GM18907 (cell line): ENCODE results near the gene NUDT4.
A peak's percentile ranks its signal among the peaks of the same experiment; 100 is the strongest.
"Not testable (repeated sequence)": the region's sequence is repeated elsewhere in the genome, so short reads cannot be mapped to it uniquely, and the experiment has no call there.

Experiments
- ATAC-seq: cut with Tn5 transposase; IDR thresholded peaks from one replicate; pipeline ENCODE4 v1.9.1; 2021; ENCODE audit warnings: mild to moderate bottlenecking, moderate library complexity; ENCODE audit not compliant: unreplicated experiment

The NUDT4 gene

DNA sequence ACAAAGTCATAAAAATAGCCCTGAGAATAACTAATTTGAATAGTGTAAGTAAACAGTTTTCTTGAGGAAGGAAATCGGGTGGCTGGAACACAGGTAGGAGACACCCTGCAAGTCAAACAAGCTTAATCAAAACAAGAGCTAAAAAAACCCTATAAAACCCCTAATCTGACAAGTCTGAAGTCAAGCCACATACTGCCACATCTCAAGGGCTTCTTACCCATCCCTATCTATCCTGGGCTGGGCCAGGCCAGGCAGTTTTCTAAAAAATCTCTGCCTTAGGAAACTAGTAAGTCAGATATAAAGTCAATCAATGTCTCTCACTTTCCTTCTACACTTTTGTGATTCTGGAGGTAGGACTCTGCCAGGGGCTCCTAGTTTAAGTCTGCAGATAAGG lies 48.7 kb downstream of the NUDT4 start:
- no peak for ATAC-seq

DNA sequence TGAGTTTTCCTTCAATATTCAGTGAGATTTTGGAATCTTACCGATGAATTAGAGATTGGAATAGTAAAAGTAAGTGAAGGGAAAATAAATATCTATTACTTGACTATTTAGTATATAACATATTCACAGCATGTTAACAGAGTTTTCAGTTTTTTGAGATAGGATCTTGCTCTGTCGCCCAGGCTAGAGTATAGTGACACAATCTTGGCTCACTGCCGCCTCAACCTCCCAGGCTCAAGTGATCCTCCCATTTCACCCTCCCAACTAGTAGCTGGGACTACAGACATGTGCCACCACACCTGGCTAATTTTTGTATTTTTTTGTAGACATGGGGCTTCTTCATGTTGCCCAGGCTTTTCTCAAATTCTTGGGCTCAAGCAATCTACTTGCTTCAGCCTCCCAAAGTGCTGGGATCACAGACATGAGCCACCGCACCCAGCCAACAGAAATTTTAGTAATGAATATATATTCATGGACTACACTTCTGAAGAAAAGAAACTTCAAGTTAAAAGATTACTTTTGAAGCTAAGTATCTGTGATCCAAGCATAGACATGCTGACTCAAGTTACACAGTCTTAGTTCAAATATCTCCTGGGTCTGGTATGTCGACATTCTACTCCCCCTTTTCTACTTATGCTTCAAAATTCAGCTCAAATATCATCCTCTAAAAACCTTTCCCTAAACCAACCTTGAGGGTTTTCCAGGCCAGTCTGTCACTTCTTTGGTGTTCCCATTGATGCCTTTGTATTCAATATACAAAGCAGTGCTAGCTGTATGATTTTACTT lies 50.2 kb downstream of the NUDT4 start:
- ATAC-seq: no peak

DNA sequence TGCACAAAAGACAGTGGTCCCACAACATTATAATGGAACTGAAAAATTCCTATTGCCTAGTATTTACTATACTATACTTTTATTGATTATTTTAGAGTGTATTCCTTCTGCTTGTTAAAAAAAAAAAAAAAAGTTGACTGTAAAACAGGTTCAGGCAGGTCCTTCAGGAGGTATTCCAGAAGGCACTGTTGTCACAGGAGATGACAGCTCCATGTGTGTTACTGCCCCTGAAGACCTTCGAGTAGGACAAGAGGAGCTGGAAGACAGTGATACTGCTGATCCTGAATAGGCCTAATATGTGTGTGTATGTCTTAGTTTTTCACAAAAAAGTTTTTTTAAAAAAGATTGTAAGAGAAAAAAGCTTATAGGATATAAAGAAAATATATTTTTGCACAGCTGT lies 51.7 kb downstream of the NUDT4 start:
- ATAC-seq: no peak

DNA sequence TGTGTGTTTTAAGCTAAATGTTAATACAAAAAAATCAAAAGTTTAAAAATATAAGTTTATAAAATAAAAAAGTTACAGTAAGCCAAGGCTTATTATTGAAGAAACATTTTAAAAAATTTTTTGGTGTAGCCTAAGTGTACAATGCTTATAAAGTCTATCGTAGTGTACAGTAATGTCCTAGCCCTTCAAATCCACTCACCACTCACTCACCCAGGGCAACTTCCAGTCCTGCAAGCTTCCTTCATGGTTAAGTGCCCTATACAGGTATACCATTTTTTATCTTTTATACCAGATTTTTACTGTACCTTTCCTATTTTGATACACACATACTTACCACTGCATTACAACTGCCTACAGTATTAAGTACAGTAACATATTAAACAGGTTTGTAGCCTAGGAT lies 52.1 kb downstream of the NUDT4 start:
- no peak for ATAC-seq

DNA sequence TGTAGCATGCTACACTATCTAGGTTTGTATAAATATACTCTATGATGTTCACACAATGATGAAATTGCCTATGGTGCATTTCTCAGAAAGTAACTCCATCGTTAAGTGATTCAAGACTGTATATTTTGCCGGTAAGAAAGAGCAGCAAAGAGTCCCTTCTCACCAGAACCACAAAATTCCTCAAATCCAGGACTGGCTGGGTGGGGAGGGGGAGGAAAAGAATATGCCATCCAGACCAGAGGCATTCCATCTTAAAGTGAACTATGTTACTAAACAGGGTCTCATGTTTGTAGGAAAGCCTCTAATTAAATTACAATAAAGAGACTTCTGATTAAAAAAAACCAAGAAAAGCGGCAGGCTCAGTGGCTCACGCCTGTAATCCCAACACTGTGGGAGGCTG lies 52.6 kb downstream of the NUDT4 start:
- no peak for ATAC-seq

DNA sequence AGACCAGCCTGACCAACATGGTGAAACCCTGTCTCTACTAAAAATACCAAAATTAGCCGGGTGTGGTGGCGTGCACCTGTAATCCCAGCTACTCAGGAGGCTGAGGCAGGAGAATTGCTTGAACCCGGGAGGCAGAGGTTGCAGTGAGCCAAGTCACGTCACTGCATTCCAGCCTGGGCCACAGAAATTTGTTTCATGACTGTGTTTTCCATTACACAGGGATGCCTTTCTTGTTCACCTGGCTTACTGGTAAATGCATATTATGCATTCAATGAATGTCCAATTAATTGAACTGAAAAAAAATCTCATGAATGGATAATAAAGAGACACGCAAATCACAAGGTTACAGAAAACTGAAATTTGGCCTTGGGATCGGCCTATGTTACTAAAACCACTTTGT lies 54.3 kb downstream of the NUDT4 start:
- not testable (repeated sequence) for ATAC-seq

DNA sequence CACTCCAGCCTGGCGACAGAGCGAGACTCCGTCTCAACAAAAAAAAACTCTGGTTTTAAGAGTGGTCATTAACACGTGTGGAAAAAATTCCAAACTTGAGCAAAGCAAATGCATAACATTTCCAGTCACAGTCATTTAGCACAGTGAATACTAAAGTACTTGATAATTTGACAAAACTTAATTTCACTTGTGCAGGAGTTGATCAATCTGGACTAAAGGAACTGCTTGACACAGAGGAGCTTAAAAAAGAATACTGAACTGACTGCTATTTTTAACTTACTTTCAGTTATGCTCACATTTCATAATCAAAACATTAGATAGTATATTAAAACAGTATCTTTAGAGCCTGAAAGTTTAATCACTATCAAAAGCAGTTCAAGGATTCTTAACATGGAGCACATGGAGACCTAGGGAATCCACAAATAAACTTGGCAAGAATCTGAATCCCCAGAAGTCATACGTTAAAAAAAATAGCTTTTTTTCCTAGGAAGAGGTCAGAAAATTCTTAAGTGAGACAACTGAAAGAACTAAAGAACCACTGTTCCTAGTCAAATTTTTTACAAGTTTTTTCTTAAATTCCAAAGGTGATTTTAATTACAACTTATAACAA lies 56.6 kb downstream of the NUDT4 start:
- ATAC-seq: no peak

DNA sequence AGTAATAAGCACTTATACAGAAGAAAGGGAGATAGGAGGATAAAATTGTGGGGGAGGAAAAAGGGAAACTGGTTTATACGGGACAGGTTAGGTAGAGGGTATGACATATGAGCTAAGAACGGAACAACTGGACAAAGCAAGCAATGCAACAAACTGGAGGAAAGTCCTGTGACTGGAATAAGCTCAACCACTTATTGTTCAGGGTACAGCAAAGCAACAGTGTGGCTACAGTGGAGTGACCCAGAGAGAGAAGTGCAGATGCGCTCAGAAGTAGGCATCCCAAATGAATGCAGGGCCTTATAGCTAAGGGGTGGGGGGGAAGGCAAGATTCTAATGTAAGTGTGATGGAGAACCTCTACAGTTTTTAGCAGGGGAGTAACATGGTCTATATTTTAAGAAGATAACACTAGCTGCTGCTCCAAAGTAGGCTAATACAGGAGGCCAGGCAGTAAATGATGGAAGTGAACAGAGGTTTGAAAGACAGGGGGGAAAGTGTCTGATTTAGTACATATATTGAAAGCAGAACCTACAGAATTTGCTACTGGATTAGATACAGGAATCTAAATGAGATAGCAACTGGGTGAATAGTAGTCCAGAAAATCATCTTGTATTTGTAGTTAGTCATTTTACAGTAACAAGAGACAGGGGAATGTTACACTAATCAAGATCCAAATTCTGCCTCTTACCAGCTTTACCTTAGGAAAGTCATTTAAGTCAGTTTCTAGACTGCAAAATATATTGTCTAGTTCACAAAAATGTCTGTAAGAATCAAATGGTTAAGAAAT lies 60.7 kb downstream of the NUDT4 start:
- ATAC-seq: no peak

DNA sequence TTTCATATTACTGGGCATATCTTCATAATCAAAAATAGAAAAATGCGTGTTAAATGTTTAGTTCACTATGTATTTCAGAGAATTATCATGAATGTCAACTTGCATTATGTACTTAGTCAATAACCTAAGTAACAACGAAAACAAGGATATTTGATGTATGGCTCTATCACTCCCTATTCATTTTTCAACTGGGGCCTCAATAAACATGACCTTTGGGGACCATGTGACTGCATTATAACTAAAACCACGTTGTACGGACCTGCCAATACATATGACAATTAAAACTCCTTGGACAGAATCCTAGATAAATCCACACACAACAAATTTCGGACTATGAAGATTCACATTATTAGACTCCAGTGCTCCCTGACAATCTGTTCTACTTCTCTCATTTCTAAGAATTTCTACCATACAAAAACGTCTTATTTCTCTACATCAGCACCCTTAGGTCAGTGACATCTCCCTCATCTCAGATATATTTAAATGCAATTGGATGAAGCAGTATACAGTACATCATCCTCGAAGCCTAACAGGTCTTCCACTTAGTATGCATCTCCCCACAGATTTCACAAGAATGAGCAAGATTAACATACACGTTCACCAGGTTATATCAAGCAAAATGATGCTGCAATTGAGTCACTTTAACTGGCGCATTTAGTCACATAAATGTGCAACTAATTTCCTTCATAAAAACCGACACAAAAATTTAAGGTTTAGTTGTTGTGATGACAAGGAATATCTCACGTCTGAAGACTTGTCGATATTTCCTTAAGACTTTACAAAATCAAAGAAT lies 62.5 kb downstream of the NUDT4 start:
- no peak for ATAC-seq

DNA sequence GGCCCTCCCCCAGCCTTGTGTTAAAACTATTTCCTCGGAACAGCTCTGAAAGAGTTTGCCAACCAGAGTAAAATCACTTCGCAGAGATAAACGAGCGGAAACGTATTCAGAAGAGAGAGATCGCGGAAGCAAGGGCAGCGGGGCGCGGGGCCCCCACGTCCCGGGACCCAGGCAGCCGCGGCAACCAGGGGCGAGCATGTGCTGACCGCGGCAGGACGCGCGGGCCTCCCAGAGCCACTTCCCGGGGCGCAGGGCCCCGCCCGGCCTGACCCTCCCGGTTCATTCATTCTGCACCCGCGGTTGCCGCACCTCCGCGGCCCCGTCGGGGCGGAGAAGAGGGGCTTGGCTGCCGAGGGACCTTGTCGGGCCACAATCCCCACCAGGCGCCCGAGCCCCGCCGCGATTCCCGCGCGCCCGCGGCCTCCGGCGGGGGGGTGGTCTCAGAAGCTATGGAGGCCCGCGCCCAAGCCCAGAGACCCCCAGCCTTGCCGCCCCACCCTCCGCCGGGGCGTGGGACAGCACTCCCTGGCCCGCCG lies 63.4 kb downstream of the NUDT4 start:
- ATAC-seq: peak; percentile 6

DNA sequence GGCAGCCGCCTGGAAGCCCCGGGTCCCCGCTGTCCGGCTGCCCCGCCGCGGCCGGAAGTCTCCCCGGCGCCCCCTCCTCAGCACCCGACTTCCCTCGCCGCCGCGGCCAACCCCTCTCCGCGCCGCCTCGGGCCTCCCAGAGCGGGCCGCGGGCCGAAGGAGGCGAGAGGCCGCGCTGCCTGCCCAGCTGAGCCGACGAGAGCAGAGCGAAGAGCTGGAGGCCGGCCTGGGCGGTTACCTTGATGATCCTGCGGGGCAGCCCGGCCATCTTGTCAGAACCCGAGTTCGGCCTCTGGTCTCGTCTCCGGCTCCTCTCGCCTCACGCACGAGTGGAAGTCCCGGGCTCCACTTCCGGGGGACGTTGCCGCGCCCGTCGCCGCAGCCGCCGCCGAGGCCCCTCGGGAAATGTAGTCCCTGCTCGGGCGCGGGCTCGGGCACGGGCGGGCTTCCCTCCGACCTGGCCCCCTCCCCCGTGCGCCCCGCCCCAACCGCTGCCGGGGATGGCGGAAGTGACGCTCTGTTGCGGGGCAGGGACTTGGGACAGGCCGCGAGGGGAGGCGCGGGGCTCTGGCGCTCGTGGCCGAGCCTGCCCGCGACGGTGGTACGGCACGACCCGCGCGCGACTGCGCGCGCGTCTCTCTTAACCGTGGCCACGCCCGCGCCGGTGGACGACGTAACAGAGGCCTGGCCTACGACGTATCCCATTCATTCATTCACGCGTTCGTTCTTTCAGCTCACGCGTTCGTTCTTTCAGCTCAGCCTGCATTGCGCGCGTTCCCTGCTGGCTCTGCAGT lies 64.1 kb downstream of the NUDT4 start, which contains the start of gene UBE2N:
UBE2N (minus strand) TSS at position 331 of the 794 bp plus-strand sequence; CDS start at position 268, 63 bp downstream.
- peak; percentile 81 for ATAC-seq

DNA sequence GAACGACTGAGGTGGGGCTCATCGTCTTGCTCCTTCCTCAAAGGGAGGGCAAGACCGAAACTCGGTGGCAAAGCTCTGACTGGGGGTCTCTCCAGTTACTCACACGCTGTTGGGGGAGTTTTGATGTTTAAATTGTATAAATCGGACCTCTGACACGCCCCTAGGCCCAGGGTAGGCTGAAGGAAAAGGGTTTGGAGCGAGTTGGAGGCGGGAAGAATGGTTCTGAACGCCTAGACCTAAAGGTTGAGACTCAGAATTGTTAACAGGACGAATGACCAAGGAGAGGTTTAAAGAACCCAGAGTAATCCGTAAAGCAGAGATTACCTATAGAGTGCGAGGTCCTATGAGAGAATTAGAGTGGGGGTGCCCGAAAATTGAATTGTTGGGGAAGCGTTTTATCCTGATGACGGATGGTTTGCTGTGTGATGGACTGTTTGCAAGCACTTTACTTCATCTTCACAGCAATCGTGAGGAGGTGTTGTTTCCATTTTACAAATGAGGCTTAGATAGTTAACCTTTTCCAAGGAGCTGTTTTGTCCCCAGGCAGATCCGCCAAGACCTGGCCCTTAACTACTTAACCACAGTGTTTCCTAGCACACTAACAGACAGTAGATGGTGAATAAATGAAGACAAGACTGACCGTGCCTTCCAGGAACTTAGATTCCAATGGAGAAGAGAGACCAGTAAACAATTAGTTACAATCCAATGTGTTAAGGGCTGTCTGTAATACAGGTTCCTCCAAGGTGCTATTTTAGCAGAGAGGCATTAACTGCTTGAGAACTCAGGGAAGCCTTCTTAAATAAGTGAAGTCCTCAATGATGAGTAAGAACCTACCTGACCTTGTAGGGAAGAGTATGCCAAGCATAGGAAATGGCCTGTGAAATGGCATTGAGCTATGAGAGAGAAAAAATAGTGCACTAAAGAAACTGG lies 65.0 kb downstream of the NUDT4 start:
- no peak for ATAC-seq

DNA sequence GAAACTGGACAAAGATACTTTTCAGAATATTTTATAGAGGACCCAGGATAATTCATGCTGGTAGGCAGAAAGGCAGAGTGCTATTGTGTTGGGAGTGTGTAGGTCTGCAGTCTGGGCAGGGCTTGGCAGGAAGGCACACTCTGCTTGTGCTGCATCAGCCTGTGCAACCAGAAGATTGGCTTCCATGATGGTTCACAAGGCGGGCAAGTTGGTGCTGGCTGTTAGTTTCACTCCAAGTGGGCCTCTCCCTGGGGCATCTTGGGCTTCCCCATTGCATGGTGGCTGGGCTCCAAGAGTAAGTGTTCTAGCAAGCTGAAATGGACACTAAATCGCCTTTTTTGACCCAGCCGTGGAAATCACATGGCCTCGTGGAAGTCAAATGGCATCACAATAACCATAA lies 65.9 kb downstream of the NUDT4 start:
- no peak for ATAC-seq

DNA sequence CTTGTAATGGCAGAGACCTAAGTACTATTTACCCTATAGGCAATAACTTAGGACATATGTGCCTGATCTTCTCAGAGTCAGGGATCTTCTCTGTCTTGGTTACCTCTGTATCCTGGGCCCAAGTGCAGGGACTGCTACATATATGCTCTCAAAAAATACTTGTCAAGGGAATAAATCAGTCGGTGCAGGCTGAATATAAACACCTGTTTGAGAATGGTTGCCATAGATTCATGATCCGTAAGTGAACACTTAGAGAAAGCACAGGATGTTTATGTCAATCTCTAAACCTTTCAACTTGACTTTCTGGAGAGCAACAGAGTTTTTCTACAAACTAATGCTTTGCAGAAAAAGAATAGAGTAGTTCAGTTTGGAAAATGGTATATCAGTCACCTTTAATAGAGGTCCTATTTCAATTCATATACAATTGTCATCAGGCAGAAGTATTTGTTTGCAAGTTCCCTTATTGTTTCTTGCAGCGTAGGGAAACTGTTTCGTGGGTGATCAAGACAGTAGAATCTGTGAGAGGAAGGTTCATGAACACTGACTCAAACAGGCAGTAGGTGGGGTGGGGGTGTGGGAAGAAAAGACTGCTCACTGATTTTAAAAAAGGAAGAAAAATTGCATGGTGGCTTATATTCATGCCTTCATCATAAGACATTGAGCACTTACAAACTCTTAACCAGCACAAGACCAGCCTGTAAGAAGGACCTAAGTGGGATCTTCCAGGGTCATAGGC lies 70.0 kb downstream of the NUDT4 start:
- ATAC-seq: no peak

DNA sequence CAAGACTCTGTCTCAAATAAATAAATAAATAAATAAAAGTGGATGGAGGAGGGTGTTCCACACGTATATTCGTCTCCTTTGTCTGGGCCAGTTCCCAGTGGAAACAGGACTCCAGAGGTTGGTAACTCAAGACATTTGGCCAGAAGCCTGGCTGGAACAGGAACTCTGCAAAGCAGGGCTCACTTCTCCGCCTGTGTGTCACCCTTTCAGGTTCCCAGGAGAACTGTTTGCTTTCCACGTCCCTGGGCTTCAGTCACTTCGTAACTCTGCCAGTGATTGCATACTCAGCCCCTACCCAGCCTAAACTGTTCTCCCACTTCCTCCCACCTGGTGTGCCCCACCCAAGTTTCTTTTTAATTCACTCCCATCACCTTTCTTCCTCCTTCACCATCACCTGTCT lies 71.1 kb downstream of the NUDT4 start:
- ATAC-seq: no peak

DNA sequence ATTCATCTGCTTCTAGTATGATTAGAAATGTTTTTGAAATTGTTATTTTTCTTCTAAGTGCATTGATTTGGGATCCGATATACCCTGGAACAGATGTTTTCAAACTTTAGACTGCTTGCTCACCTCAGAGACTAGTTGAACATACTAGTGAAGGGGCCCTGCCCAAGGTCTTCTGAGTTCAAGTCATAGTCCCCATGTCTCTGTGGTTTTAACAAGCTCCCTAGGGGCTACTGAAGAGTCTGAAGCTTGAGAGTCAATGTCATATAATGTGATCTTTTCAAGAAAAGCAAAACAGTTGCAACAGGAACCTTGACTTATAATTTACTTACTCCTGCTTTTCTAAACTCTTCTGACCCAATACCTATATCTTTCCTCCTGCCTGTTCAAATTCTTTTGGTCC lies 71.6 kb downstream of the NUDT4 start:
- ATAC-seq: peak; percentile 82

DNA sequence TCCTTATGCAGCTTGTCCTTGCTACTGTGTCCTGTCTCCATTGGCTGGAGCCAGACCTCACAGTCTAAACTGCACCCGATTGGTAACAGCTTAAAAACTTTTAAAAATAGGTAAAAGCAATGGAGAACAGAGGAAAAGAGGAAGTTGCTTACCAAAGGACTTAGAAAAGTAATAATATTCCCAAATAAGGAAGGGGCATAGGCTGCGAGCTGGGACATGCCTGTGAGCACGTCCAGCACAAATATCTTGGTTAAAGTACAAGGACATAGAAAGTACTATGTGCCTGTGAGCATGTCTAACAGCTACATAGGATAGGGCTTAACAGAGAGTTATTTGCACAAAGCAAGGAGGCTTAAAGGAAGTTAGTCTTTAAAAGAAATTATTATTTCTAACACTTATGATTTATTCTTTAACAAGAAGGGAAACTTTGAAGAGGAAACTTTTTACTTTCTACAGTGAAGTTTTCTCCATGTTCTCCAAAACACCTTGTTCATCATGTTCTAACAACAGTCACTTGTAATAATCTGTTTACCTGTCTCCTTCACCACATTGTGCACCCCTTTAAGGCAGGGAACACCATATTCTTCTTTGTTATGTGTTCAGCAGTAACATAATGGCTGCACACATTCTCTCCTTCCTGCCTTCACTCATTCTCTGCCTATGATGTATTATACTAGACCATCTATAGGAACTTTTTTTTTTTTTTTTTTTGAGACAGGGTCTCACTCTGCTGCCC lies 73.9 kb downstream of the NUDT4 start:
- no peak for ATAC-seq

DNA sequence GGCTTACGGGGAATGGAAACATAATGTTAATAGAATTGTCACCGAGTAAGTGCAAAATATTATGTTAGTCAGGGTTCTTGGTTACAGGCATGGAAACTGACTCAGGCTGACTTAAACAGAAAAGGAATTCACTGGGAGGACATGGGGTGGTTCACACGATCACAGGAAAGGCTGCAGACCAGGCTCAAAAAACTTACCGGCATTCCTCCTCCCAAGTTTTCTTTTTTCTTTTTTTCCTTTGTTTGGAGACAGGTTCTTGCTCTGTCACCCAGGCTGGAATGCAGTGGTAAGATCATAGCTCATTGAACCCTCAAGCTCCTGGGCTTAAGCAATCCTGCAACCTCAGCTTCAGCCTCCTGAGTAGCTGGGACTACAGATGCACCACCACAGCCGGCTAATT lies 75.9 kb downstream of the NUDT4 start:
- ATAC-seq: no peak
